GM23248 (cell line): ENCODE results near the gene BARHL1.

Experiments used
- EZH2 ChIP-seq: fragments of 200-600 bp; sonication (generic); IDR thresholded peaks from 2 replicates; pipeline ENCODE4 v1.6.1; 2018; ENCODE audit warnings: antibody characterized with exemption, mild to moderate bottlenecking; ENCODE audit not compliant: insufficient read depth, poor library complexity, severe bottlenecking
- EZH2phosphoT487 ChIP-seq: fragments of 200-600 bp; sonication (generic); IDR thresholded peaks from 2 replicates; pipeline ENCODE4 v1.6.1; 2018; ENCODE audit warnings: antibody characterized with exemption, moderate library complexity, mild to moderate bottlenecking, low read depth; ENCODE audit not compliant: insufficient read depth

- no peak for TF ChIP-seq EZH2phosphoT487
- TF ChIP-seq EZH2: no peak
Measured at GRCh38 chr9:132543251-132543650, 39.2 kb upstream of the BARHL1 start.
